AG04450 (cell line): ENCODE data around the gene TRIO. TPM values are rescaled to one million over a fixed set of nuclear protein-coding genes. Genes with fewer than 3 reads are reported as not detected.

ENCODE experiments used
- CTCF ChIA-PET: fragments of 300-600, 350-600 bp; formaldehyde crosslinking; extraction: SDS; loops from one replicate; lab custom pipeline; 2022; ENCODE audit warnings: antibody characterized with exemption, inconsistent platforms; lab: Charles Lee
- POLR2A ChIA-PET: fragments of 350-600 bp; formaldehyde crosslinking; extraction: SDS; loops from one replicate; lab custom pipeline; 2021; ENCODE audit warnings: antibody characterized with exemption, inconsistent platforms; lab: Yijun Ruan, JAX
- DNase-seq: peaks from one replicate; pipeline ENCODE4 v3.0.0-alpha.2; 2011; ENCODE audit warnings: low read depth, low spot score
- H3K27ac ChIP-seq: one replicate; pipeline ENCODE4 v1.5.1; 2012; ENCODE audit warnings: low read depth, low read length, control low read depth
- H3K27me3 ChIP-seq: one replicate; pipeline ENCODE4 v1.6.0; 2012; ENCODE audit warnings: low read length; ENCODE audit not compliant: control insufficient read depth, insufficient read depth
- H3K4me3 ChIP-seq: 2 replicates; pipeline ENCODE4 v1.5.1; 2011; ENCODE audit warnings: mild to moderate bottlenecking, low read depth, low read length, control low read depth
- H3K9me3 ChIP-seq: 2 replicates; pipeline ENCODE4 v1.5.1; 2012; ENCODE audit warnings: low read length; ENCODE audit not compliant: control insufficient read depth, insufficient read depth
- CTCF ChIP-seq: IDR thresholded peaks from 2 replicates; pipeline ENCODE4 v1.5.1; 2011; ENCODE audit warnings: low read depth, low read length, control low read depth, inconsistent platforms
- polyA plus RNA-seq: library from polyadenylated mRNA; depleted of rRNA; stranded (reverse); fragments of >200 nt; gene quantifications from 2 replicates; pipeline ENCODE4 v1.2.3, GENCODE V29; 2011

TRIO gene
- polyA plus RNA-seq, 1 experiment, result 268 TPM

DNA sequence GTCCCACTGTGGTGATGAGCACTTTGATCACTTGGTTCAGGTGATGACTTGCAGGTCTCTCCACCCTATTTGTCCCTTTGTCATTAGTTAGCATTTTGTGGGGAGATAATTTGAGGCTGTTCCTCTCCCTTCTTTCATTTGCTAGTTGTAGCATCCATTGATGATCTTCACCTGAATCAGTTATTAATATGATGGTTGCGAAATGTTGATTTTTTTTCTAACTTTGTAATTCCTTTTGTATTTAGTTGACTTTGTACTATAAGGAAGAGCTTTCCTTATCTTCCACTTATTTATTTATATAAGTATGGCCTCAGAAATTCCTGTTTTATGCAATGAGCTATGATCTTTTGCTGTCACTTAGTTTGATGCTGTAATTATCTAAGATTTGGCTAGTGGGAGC, 12.6 kb downstream of the TRIO start:
- CTCF ChIA-PET, result interaction anchor here (0.9 to 2.1 kb wide), 3 partner anchors 115 to 179 kb away, joined by 3 to 8 read pairs (median 4); no protein-coding TSS in a partner anchor
- peak overlapping the region; percentile 37 for H3K4me3 ChIP-seq
- peak overlapping the region; percentile 54 for H3K27ac ChIP-seq

GRCh38 chr5:14156290-14156649, 13.1 kb downstream of the TRIO start:
- Histone ChIP-seq H3K4me3 (peak overlapping the region; percentile 37), H3K9me3 (no peaks in the 10 kb centered on the region), H3K27ac (peak overlapping the region; percentile 54), H3K27me3 (no peaks in the 10 kb centered on the region)
- POLR2A ChIA-PET, result interaction anchor here (0.5 to 3.6 kb wide), 20 partner anchors 9 to 257 kb away, joined by 3 to 30 read pairs (median 5); partner anchors contain the start of gene TRIO
- no peak for TF ChIP-seq CTCF
- CTCF ChIA-PET, result interaction anchor here (1.1 to 2.1 kb wide), 3 partner anchors 114 to 180 kb away, joined by 4 to 8 read pairs (median 4); no protein-coding TSS in a partner anchor
- DNase-seq, result no peak

More for the DNA sequence above, 12.6 kb downstream of the TRIO start:
- POLR2A ChIA-PET, result interaction anchor here (0.9 to 3.6 kb wide), 8 partner anchors 9 to 257 kb away, joined by 3 to 30 read pairs (median 8); no protein-coding TSS in a partner anchor
- DNase-seq, result no peak
- no peak for TF ChIP-seq CTCF
- Histone ChIP-seq H3K9me3 (no peaks in the 10 kb centered on the region), H3K27me3 (no peaks in the 10 kb centered on the region)

GRCh38 chr5:14156650-14157492, 13.7 kb downstream of the TRIO start:
- Histone ChIP-seq H3K9me3 (no peaks in the 10 kb centered on the region), H3K27ac (peak overlapping the region; percentile 96), H3K4me3 (peak overlapping the region; percentile 47), H3K27me3 (no peaks in the 10 kb centered on the region)
- ChIA-PET CTCF (interaction anchor here (1.1 to 2.1 kb wide), 3 partner anchors 114 to 180 kb away, joined by 4 to 8 read pairs (median 4); no protein-coding TSS in a partner anchor), POLR2A (interaction anchor here (0.5 to 3.6 kb wide), 24 partner anchors 8 to 256 kb away, joined by 3 to 30 read pairs (median 6); partner anchors contain the start of gene TRIO)
- peak; percentile 96 for DNase-seq
- no peak for TF ChIP-seq CTCF

DNA sequence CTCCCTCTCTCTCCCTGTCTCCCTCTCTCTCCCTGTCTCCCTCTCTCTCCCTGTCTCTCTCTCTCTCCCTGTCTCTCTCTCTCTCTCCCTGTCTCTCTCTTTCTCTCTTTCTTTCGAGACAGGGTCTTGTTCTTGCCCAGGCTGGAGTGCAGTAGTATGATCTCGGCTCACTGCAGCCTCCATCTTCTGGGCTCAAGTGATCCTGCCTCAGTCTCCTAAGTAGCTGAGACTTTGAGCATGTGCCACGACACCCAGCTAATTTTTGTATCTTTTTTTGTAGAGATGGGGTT, 14.3 kb downstream of the TRIO start:
- peak overlapping the region; percentile 47 for H3K4me3 ChIP-seq
- peak overlapping the region; percentile 96 for H3K27ac ChIP-seq
- no peaks in the 10 kb centered on the region for H3K27me3 ChIP-seq
- no peak for TF ChIP-seq CTCF
- POLR2A ChIA-PET, result interaction anchor here (0.8 to 3.6 kb wide), 14 partner anchors 8 to 163 kb away, joined by 3 to 30 read pairs (median 8); no protein-coding TSS in a partner anchor
- no peak for DNase-seq
- CTCF ChIA-PET, result interaction anchor here (2.1 kb wide), 1 partner anchor 113 kb away, joined by 8 read pairs; no protein-coding TSS in a partner anchor
- H3K9me3 ChIP-seq, result no peaks in the 10 kb centered on the region
